ENCODE results near the gene PCGF6. TPM values are rescaled to one million over a fixed set of nuclear protein-coding genes. Genes with fewer than 3 reads are reported as not detected.

PCGF6 gene
- polyA plus RNA-seq, 1 of the 3 experiments (the other 2 are of a cell fraction), result 5.1 TPM

DNA sequence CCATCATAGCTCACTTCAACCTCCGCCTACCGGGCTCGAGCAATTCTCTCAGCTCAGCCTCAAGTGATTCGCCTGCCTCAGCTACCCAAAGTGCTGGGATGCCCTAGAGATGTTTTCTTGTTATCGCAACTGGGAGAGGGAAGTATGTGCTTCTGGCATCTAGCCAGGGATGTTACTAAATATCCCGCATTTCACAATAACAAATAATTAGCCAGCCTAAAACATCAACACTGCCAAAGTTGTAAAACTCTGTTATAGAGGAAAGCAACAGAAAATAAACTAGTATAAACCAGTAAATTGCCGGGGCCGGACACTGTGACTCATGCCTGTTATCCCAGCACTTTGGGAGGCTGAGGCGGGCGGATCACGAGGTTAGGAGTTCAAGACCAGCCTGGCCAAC is 66.8 kb downstream of the PCGF6 start (continued):
- TF ChIP-seq, protein P1, sequence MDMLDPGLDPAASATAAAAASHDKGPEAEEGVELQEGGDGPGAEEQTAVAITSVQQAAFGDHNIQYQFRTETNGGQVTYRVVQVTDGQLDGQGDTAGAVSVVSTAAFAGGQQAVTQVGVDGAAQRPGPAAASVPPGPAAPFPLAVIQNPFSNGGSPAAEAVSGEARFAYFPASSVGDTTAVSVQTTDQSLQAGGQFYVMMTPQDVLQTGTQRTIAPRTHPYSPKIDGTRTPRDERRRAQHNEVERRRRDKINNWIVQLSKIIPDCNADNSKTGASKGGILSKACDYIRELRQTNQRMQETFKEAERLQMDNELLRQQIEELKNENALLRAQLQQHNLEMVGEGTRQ (IDR thresholded peaks at IDR 0.05; ENCODE audit: borderline replicate concordance, low read depth, low read length), result no peak
- TF ChIP-seq, protein P2, sequence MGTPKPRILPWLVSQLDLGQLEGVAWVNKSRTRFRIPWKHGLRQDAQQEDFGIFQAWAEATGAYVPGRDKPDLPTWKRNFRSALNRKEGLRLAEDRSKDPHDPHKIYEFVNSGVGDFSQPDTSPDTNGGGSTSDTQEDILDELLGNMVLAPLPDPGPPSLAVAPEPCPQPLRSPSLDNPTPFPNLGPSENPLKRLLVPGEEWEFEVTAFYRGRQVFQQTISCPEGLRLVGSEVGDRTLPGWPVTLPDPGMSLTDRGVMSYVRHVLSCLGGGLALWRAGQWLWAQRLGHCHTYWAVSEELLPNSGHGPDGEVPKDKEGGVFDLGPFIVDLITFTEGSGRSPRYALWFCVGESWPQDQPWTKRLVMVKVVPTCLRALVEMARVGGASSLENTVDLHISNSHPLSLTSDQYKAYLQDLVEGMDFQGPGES (IDR thresholded peaks at IDR 0.05; ENCODE audit: low read depth, low read length), result no peak
- TF ChIP-seq GABPA (IDR thresholded peaks at IDR 0.05; ENCODE audit: low read depth) (no peak), GATA2 (CRISPR knock-in tag; IDR thresholded peaks at IDR 0.05) (no peak), CHD2 (IDR thresholded peaks at IDR 0.05; ENCODE audit: low read length, partially characterized antibody) (no peak)
- TF ChIP-seq, protein P3, sequence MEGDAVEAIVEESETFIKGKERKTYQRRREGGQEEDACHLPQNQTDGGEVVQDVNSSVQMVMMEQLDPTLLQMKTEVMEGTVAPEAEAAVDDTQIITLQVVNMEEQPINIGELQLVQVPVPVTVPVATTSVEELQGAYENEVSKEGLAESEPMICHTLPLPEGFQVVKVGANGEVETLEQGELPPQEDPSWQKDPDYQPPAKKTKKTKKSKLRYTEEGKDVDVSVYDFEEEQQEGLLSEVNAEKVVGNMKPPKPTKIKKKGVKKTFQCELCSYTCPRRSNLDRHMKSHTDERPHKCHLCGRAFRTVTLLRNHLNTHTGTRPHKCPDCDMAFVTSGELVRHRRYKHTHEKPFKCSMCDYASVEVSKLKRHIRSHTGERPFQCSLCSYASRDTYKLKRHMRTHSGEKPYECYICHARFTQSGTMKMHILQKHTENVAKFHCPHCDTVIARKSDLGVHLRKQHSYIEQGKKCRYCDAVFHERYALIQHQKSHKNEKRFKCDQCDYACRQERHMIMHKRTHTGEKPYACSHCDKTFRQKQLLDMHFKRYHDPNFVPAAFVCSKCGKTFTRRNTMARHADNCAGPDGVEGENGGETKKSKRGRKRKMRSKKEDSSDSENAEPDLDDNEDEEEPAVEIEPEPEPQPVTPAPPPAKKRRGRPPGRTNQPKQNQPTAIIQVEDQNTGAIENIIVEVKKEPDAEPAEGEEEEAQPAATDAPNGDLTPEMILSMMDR (IDR thresholded peaks at IDR 0.05), result no peak
- TF ChIP-seq, protein P4, sequence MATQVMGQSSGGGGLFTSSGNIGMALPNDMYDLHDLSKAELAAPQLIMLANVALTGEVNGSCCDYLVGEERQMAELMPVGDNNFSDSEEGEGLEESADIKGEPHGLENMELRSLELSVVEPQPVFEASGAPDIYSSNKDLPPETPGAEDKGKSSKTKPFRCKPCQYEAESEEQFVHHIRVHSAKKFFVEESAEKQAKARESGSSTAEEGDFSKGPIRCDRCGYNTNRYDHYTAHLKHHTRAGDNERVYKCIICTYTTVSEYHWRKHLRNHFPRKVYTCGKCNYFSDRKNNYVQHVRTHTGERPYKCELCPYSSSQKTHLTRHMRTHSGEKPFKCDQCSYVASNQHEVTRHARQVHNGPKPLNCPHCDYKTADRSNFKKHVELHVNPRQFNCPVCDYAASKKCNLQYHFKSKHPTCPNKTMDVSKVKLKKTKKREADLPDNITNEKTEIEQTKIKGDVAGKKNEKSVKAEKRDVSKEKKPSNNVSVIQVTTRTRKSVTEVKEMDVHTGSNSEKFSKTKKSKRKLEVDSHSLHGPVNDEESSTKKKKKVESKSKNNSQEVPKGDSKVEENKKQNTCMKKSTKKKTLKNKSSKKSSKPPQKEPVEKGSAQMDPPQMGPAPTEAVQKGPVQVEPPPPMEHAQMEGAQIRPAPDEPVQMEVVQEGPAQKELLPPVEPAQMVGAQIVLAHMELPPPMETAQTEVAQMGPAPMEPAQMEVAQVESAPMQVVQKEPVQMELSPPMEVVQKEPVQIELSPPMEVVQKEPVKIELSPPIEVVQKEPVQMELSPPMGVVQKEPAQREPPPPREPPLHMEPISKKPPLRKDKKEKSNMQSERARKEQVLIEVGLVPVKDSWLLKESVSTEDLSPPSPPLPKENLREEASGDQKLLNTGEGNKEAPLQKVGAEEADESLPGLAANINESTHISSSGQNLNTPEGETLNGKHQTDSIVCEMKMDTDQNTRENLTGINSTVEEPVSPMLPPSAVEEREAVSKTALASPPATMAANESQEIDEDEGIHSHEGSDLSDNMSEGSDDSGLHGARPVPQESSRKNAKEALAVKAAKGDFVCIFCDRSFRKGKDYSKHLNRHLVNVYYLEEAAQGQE (IDR thresholded peaks at IDR 0.05; ENCODE audit: low read depth, low read length), result no peak

DNA sequence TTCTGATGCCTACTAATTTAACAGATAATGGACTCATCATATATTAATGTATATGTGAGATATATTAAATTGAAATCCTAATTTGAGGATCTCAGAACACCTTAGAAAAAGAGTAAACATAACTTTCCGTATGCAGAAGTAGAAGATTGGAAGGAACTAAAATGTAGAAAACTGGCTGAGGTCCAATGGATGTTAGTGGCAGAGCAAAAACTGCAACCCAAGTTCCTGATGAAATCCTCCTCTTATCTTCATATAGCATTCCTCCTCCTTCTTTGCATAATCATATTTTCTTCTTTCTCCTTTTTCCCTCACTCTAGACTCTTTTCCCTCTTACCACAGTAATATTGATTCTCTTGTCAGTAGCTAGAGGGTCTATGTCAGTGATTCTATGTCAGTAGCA is 68.0 kb downstream of the PCGF6 start:
- ChIA-PET CTCF (interaction anchor here (0.5 to 0.6 kb wide), 2 partner anchors 1100 to 1406 kb away, joined by 3 read pairs; no protein-coding TSS in a partner anchor), POLR2A (no interaction called here)
- H4K20me1 ChIP-seq (ENCODE audit: insufficient read depth), result peaks cover 17% of the 10 kb centered on the region; the same call in 1 of the 2 replicates
- H3K4me3 ChIP-seq (ENCODE audit: low read depth in 2 of 2, low read length in 1 of 2), result no peak overlapping the region
- H3K36me3 ChIP-seq (replicated peaks in 1 of 2; ENCODE audit: control insufficient read depth in 1 of 2, insufficient read depth in 2 of 2, low read length in 1 of 2), result no peaks in the 10 kb centered on the region
- H3K27me3 ChIP-seq (ENCODE audit: insufficient read depth), result peaks cover 5% of the 10 kb centered on the region; the same call in 1 of the 2 replicates
- H3F3A ChIP-seq (replicated peaks; ENCODE audit: insufficient read depth), result no peaks in the 10 kb centered on the region
- H3K27ac ChIP-seq (ENCODE audit: low read depth in 2 of 2, low read length in 1 of 2), result no peak overlapping the region
- H2AFZ ChIP-seq (ENCODE audit: low read depth), result no peak overlapping the region
- H3K9ac ChIP-seq, result no peak overlapping the region
- H3K4me1 ChIP-seq (ENCODE audit: control insufficient read depth in 1 of 2, insufficient read depth in 2 of 2, low read depth in 1 of 2, low read length in 1 of 2), result peaks cover 0 to 9% of the 10 kb centered on the region in 2 experiments; a peak in 2 of 4 replicates
- no peak overlapping the region for H3K4me2 ChIP-seq
- no peaks in the 10 kb centered on the region for H3K79me2 ChIP-seq (ENCODE audit: insufficient read depth)
- H3K9me2 ChIP-seq, result peaks cover 5% of the 10 kb centered on the region; the same call in 1 of the 2 replicates
- 56% methylated on average over 1 of the region's 1 CpG for WGBS (ENCODE audit: low lambda C conversion rate)
- H3K9me3 ChIP-seq, result no peaks in the 10 kb centered on the region
- TF ChIP-seq, protein P5, sequence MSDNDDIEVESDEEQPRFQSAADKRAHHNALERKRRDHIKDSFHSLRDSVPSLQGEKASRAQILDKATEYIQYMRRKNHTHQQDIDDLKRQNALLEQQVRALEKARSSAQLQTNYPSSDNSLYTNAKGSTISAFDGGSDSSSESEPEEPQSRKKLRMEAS (IDR thresholded peaks at IDR 0.05; ENCODE audit: low read depth), result no peak
- TF ChIP-seq NRF1 (IDR thresholded peaks at IDR 0.05; ENCODE audit: low read depth, low read length) (no peak), GATA2 (CRISPR knock-in tag; IDR thresholded peaks at IDR 0.05) (no peak), TCF12 (IDR thresholded peaks at IDR 0.05) (no peak), YY1 (IDR thresholded peaks at IDR 0.05; ENCODE audit: low read depth) (no peak), TAF1 (IDR thresholded peaks at IDR 0.05; ENCODE audit: borderline replicate concordance, low read depth, low read length) (no peak), SIN3A (IDR thresholded peaks at IDR 0.05; ENCODE audit: borderline replicate concordance, low read depth, low read length) (no peak)
- TF ChIP-seq, protein P3 (IDR thresholded peaks at IDR 0.05), result no peak
- DNase-seq, result no peak

Data from SK-N-SH (cell line).